Measurements from ENCODE around the gene DHDH. TPM values are rescaled to one million over a fixed set of nuclear protein-coding genes. Genes with fewer than 3 reads are reported as not detected.
A peak's percentile ranks its signal among the peaks of the same experiment; 100 is the strongest.

The DHDH gene
- total and polyA plus RNA-seq, 2 of the 13 experiments (the other 11 are each of a cell fraction or from before 2014, with no cell fraction given) = 0.13 to 0.91 TPM

GRCh38 chr19:48993175-48994034 lies 59.9 kb downstream of the DHDH start, which contains the start of the genes GYS1 and RUVBL2 (continued):
- no peak for TF ChIP-seq ZNF552 (CRISPR knock-in tag; IDR thresholded peaks at IDR 0.05; ENCODE audit: borderline replicate concordance)
- TF ChIP-seq ZZZ3 (CRISPR knock-in tag; IDR thresholded peaks at IDR 0.05; ENCODE audit: borderline replicate concordance) = no peak
- TF ChIP-seq ZNF121 (CRISPR knock-in tag; IDR thresholded peaks at IDR 0.05) = no peak
- TF ChIP-seq NR3C1 (CRISPR knock-in tag; IDR thresholded peaks at IDR 0.05) = no peak
- TF ChIP-seq ZFP41 (CRISPR knock-in tag; IDR thresholded peaks at IDR 0.05; ENCODE audit: borderline replicate concordance) = no peak
- no peak for TF ChIP-seq ZNF83 (CRISPR knock-in tag; IDR thresholded peaks at IDR 0.05; ENCODE audit: borderline replicate concordance)
- TF ChIP-seq ZNF281 (CRISPR knock-in tag; IDR thresholded peaks at IDR 0.05; ENCODE audit: borderline replicate concordance) = peak; percentile 27; the same call in 1 of the 2 replicates
- no peak for TF ChIP-seq FOXP1 (IDR thresholded peaks at IDR 0.05)
- TF ChIP-seq FOXP1 (CRISPR knock-in tag; IDR thresholded peaks at IDR 0.05) = no peak
- no peak for TF ChIP-seq ZNF264 (CRISPR knock-in tag; IDR thresholded peaks at IDR 0.05)
- TF ChIP-seq NR2F6 (IDR thresholded peaks at IDR 0.05) = no peak
- TF ChIP-seq NR2F6 (CRISPR knock-in tag; IDR thresholded peaks at IDR 0.05) = no peak
- no peak for TF ChIP-seq ZNF101 (CRISPR knock-in tag; IDR thresholded peaks at IDR 0.05; ENCODE audit: borderline replicate concordance, low read depth)
- TF ChIP-seq CSRNP2 (CRISPR knock-in tag; conservative IDR thresholded peaks at IDR 0.05; ENCODE audit: low read depth) = no peak
- TF ChIP-seq ZBTB49 (CRISPR knock-in tag; IDR thresholded peaks at IDR 0.05; ENCODE audit: borderline replicate concordance) = no peak
- TF ChIP-seq ZFP90 (CRISPR knock-in tag; IDR thresholded peaks at IDR 0.05; ENCODE audit: borderline replicate concordance) = no peak; the same call in 1 of the 2 replicates
- TF ChIP-seq AKAP8 (CRISPR knock-in tag; IDR thresholded peaks at IDR 0.05) = no peak
- TF ChIP-seq ZNF253 (CRISPR knock-in tag; IDR thresholded peaks at IDR 0.05; ENCODE audit: borderline replicate concordance) = no peak
- no peak for TF ChIP-seq ZNF577 (CRISPR knock-in tag; IDR thresholded peaks at IDR 0.05; ENCODE audit: borderline replicate concordance, low read depth)
- no peak for TF ChIP-seq TRIM22 (IDR thresholded peaks at IDR 0.05)
